Muscle layer of duodenum (tissue), 2 donors: ENCODE results near the gene KRTAP5-7.
"Not testable (repeated sequence)": the region's sequence is repeated elsewhere in the genome, so short reads cannot be mapped to it uniquely, and the experiment has no call there.

Experiments used
- H3K27ac ChIP-seq: one replicate; pipeline ENCODE4 v1.7.0; 2013; ENCODE audit warnings: mild to moderate bottlenecking, low read length
- H3K27me3 ChIP-seq: one replicate; pipeline ENCODE4 v1.7.0; 2013; ENCODE audit warnings: low read depth, mild to moderate bottlenecking, control low read depth, low read length
- H3K36me3 ChIP-seq, 2 donors: one replicate each; pipeline ENCODE4 v1.7.0; 2013; ENCODE audit warnings: low read length in 2 of 2, control low read depth in 1 of 2, mild to moderate bottlenecking in 1 of 2; ENCODE audit not compliant: insufficient read depth in 2 of 2, control insufficient read depth in 1 of 2
- H3K4me1 ChIP-seq, 2 donors: one replicate each; pipeline ENCODE4 v1.7.0; 2013; ENCODE audit warnings: low read length in 2 of 2, mild to moderate bottlenecking in 2 of 2, control low read depth in 1 of 2, moderate library complexity in 1 of 2; ENCODE audit not compliant: insufficient read depth in 2 of 2, control insufficient read depth in 1 of 2
- H3K4me3 ChIP-seq, 2 donors: one replicate each; pipeline ENCODE4 v1.7.0; 2013; ENCODE audit warnings: low read length in 2 of 2, low read depth in 1 of 2, mild to moderate bottlenecking in 1 of 2
- H3K9me3 ChIP-seq, 2 donors: one replicate each; pipeline ENCODE4 v1.7.0; 2013; ENCODE audit warnings: low read length in 2 of 2, control low read depth in 1 of 2, mild to moderate bottlenecking in 1 of 2; ENCODE audit not compliant: control insufficient read depth in 1 of 2
- donor health status: healthy.

The KRTAP5-7 gene, protein sequence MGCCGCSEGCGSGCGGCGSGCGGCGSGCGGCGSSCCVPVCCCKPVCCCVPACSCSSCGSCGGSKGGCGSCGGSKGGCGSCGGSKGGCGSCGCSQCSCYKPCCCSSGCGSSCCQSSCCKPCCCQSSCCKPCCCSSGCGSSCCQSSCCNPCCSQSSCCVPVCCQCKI

DNA sequence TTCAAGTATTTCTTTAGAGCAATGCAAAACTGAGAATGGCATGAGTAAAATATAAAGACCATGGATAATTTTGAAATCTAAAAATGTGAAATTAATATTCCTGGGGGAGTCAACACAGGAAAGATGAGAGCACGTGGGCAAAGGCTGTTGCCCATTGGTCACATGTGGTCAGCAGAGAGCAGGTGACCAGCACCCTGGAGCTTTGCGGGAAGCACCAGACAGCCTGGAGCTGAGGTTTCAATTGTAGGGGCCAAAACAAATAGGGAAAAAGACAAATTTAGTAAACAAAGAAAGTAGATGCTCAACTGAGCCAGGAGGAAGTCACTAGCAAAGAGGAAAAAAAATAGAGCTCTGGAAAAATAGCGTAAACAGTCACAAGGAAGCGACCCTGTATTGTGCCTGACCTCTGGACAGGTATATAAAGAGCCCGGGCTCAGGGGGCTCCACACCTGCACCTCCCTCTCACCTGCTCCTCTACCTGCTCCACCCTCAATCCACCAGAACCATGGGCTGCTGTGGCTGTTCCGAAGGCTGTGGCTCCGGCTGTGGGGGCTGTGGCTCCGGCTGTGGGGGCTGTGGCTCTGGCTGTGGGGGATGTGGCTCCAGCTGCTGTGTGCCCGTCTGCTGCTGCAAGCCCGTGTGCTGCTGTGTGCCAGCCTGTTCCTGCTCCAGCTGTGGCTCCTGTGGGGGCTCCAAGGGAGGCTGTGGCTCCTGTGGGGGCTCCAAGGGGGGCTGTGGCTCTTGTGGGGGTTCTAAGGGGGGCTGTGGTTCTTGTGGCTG, at the start of gene KRTAP5-7:
TSS of gene KRTAP5-7 (plus strand) at position 472 of the 780 bp plus-strand sequence. CDS start at position 506, 34 bp downstream.
- H3K4me1 ChIP-seq, H3K27me3 ChIP-seq, H3K27ac ChIP-seq, H3K36me3 ChIP-seq, H3K4me3 ChIP-seq, H3K9me3 ChIP-seq: not testable (repeated sequence)

DNA sequence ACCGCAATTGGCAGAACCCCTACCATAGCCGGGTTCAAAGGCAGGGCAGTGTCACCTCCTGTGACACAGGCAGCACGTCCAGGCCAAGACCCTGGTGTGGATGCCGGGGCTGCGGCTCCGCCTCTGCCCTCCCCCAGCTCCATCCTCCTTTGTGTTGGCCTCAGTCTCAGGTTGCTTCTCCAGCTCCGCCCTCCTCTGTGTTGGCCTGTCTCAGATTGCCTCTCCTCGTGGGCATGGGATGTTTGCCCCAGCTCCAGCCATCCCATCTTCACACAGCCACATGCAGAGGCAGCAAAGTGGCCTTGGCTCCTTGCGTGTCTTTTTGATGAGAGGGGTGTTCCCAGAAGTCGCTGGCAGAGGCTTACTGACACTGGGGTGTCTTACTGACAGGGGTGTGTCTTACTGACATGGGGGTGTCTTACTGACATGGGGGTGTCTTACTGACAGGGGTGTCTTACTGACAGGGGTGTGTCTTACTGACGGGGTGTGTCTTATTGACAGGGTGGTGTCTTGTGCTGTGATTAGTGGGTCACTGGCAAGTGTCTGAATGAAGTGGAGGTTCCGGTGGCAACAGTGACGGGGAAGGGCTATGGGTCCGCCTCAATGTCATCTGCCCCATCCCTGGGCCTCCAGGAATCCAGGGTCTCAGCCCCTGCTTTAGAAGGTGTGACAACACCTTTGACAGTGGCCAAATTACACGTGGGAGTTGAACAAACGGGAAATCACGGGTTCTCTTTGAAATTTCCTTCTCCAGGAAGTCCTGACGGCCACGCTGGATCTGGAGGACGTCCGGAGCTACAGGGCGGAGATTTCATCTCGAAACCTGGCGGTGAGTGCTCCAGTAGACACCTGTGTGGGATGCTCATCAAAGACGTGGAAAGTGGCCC, 49.2 kb upstream of the KRTAP5-7 start:
- no peak overlapping the region for H3K4me3 ChIP-seq
- no peaks in the 10 kb centered on the region for H3K27me3 ChIP-seq
- H3K27ac ChIP-seq: no peak overlapping the region
- peaks cover 71 to 97% of the 10 kb centered on the region in 2 donors for H3K36me3 ChIP-seq
- H3K9me3 ChIP-seq: no peaks in the 10 kb centered on the region
- no peaks in the 10 kb centered on the region for H3K4me1 ChIP-seq

DNA sequence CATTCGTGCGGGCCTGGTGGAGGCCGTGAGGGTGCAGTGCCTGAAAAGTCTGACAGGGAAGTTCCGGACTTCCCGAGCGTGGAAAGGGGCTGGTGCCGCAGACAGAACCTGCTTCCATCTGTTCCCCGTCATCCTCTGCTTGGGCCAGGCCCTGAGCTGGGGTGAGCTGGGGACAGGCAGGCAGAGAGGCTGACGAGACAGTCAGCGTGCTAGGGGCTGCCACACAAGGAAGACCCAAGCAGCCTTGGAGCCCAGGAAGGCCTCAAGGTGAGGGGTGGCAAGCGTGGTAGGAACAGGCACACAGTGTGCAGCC, 48.6 kb upstream of the KRTAP5-7 start:
- no peaks in the 10 kb centered on the region for H3K27me3 ChIP-seq
- peaks cover 71 to 97% of the 10 kb centered on the region in 2 donors for H3K36me3 ChIP-seq
- no peak overlapping the region for H3K27ac ChIP-seq
- H3K4me3 ChIP-seq: no peak overlapping the region
- no peaks in the 10 kb centered on the region for H3K9me3 ChIP-seq
- no peaks in the 10 kb centered on the region for H3K4me1 ChIP-seq

DNA sequence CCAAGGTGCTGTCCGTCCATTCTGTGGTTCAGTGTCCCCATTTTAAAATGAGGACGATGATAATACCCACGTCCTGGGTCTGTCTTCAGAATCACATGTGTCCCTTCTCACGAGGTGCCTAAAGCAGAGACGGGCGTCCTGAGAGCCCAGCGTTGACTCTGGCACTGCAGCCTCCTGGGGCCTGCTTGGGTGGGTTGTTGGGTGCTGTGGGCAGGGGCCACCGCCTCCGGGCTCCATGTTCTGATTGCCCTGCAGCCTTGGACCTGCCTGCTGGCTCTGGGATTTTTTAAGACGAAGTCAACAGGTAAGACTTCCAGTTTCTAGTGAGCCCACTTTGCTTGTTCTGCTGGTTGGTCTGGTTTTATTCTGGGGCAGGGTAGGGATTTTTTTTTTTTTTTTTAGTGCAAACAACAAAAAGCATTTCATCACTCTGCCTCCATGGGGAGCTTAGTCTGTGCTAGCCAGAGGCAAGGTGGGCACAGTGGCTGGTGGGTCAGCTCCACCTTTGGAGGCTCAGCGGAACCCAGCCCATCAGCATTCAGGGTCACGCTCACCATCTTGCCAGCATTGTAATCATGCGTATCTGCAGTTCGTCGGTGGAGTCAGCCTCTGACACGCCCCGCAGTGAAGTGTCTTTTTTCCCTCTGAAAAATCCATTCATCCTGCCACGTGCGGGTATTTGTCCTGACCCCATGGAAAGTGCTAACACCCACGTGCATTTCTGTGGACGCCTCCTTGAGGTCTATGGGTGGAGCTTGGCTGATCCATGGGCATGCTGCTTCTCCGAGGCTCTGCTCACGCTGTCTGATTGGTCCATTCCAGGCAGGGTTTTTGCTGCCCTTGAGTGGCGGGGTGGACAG, 45.7 kb upstream of the KRTAP5-7 start:
- H3K27ac ChIP-seq: no peak overlapping the region
- no peaks in the 10 kb centered on the region for H3K4me1 ChIP-seq
- peaks cover 80 to 97% of the 10 kb centered on the region in 2 donors for H3K36me3 ChIP-seq
- H3K4me3 ChIP-seq: no peak overlapping the region
- no peaks in the 10 kb centered on the region for H3K9me3 ChIP-seq
- H3K27me3 ChIP-seq: no peaks in the 10 kb centered on the region

DNA sequence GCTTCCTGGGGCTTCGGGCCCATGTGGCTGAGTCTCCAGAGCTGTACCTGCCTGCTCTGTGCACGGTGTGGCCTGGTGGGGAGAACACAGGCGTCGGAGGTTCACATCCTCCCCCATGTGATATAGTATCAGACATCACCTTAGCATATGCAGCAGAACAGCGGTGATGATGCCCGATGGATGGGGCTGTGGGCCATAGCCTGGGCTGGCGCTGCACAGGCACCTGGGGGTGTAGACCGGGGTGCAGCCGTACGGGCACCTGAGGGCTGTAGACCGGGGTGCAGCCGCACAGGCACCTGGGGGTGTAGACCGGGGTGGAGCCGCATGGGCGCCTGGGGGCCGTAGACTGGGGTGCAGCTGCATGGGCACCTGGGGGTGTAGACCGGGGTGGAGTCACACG, 44.9 kb upstream of the KRTAP5-7 start:
- H3K9me3 ChIP-seq: no peaks in the 10 kb centered on the region
- peaks cover 77 to 90% of the 10 kb centered on the region in 2 donors for H3K36me3 ChIP-seq
- no peaks in the 10 kb centered on the region for H3K27me3 ChIP-seq
- H3K4me1 ChIP-seq: no peaks in the 10 kb centered on the region
- no peak overlapping the region for H3K4me3 ChIP-seq
- no peak overlapping the region for H3K27ac ChIP-seq

DNA sequence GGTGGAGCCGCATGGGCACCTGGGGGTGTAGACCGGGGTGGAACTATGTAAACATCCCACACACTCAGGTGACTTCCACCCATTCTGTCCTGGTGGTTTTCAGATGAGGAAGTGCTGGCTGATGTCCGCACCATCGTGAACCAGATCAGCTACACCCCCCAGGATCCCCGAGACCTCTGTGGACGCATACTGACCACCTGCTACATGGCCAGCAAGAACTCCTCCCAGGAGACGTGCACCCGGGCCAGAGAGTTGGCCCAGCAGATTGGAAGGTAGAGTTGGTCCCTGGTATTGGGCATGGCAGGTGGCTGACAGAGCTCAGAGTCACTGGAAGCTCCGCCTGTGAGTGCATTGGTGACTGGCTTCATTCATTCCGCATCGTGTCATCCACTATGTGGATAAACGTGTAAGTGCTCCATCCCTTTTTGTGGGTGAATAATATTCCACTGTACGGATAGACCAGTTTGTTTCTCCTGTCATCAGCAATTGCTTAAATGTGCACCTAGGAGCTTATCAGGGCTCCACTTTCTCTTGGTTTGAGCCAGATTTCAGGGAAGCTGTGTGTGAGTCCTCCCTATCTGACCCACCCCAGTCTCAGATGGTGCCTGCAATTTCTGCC, 44.2 kb upstream of the KRTAP5-7 start:
- no peaks in the 10 kb centered on the region for H3K4me1 ChIP-seq

DNA sequence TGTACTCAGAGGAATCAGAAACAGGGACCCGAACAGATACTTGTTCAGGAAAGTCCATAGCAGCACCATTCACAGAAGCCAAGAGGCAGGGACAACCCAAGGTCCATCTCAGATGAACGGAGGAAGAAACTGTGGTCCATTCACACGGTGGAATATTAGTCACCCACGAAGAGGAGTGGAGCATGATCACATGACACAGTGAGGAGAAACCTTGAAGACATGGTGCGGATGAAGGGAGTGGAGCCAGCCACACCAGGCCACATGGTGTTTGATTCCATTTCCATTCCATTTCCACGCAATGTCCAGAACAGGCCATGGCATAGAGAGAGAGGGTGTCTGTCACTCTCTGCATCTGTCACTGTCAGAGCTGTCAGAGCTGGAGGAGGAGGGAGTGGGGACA, 43.4 kb upstream of the KRTAP5-7 start:
- no peak overlapping the region for H3K4me3 ChIP-seq
- no peaks in the 10 kb centered on the region for H3K4me1 ChIP-seq
- H3K9me3 ChIP-seq: no peaks in the 10 kb centered on the region
- H3K36me3 ChIP-seq: peaks cover 63 to 75% of the 10 kb centered on the region in 2 donors
- H3K27ac ChIP-seq: no peak overlapping the region
- H3K27me3 ChIP-seq: no peaks in the 10 kb centered on the region

More for the DNA sequence above, 44.2 kb upstream of the KRTAP5-7 start:
- Histone ChIP-seq H3K36me3 (peaks cover 71 to 84% of the 10 kb centered on the region in 2 donors), H3K27ac (no peak overlapping the region), H3K9me3 (no peaks in the 10 kb centered on the region), H3K4me3 (no peak overlapping the region), H3K27me3 (no peaks in the 10 kb centered on the region)

DNA sequence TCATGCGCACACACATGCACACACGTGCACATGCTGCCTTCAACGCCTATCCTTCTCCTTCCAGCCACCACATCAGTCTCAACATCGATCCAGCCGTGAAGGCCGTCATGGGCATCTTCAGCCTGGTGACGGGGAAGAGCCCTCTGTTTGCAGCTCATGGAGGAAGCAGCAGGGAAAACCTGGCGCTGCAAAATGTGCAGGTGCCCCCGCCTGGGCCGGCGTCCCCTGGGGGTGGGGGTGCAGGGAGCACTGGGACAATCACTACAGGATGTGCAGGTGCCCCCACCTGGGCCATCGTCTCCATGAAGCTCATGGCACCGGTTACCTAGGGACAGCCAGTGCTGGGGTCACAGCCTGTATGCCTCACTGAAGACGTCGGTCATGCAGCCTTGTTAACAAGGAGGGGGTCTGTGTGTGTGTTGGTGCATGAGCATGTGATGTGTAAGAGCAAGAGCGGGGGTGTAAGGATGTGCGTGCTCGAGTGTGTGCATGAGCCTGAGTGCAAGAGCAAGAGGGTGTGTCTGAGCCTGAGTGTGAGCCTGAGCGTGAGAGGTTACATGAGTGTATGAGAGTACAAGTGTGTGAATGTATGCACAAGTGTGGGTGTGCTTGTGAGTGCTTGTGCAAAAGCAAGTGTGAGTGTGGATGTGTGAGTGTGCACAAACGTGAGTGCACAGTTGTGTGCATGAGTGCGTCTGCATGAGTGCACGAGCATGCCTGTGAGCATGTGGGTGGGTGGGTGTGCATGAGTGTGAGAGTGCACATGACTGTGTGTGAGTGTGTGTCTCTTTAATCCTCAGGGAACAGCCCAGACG, 42.6 kb upstream of the KRTAP5-7 start:
- Histone ChIP-seq H3K27ac (no peak overlapping the region), H3K27me3 (no peaks in the 10 kb centered on the region), H3K4me3 (no peak overlapping the region), H3K9me3 (no peaks in the 10 kb centered on the region), H3K4me1 (no peaks in the 10 kb centered on the region), H3K36me3 (peaks cover 58 to 71% of the 10 kb centered on the region in 2 donors)

DNA sequence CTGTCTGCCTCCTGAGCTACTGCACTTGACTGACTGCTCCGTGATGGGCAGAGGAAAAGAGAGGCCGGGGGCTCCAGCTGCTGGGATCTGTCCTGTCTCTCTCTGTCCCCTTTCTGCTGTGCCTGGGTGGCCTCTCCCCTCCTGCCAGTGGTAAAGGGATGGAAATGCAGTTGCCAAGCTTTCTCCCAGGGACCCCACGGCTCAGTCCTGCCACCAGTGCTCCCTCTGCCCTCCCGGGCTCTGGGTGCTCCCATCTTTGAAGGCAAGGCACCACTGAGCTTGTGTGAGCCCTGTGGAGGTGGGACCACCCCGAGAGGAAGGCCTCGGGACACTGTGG, 42.0 kb upstream of the KRTAP5-7 start:
- Histone ChIP-seq H3K9me3 (no peaks in the 10 kb centered on the region), H3K4me1 (no peaks in the 10 kb centered on the region), H3K36me3 (peaks cover 56 to 65% of the 10 kb centered on the region in 2 donors)

DNA sequence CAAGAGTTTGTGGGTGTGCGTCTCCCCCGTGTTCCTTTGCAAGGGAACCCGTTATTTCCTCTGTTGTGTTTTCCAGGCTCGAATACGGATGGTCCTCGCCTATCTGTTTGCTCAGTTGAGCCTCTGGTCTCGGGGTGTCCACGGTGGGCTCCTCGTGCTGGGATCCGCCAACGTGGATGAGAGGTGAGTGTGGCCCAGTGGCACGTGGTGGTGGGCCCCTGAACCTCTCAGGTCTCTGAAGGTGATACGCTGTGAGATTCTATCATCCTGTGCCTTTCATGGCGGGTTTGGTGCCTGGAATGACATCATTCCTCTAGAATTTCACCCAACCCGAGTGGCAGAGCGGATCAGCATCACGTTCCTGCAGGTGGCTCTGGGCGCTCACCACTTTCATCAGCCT, 41.6 kb upstream of the KRTAP5-7 start:
- no peak overlapping the region for H3K4me3 ChIP-seq
- no peaks in the 10 kb centered on the region for H3K4me1 ChIP-seq
- H3K27ac ChIP-seq: no peak overlapping the region
- H3K9me3 ChIP-seq: no peaks in the 10 kb centered on the region
- no peaks in the 10 kb centered on the region for H3K27me3 ChIP-seq
- H3K36me3 ChIP-seq: peaks cover 56 to 65% of the 10 kb centered on the region in 2 donors

More for the DNA sequence above, 42.0 kb upstream of the KRTAP5-7 start:
- Histone ChIP-seq H3K27ac (no peak overlapping the region), H3K27me3 (no peaks in the 10 kb centered on the region), H3K4me3 (no peak overlapping the region)
